ENCODE measurements around the gene TMEM192. TPM values are rescaled to one million over a fixed set of nuclear protein-coding genes. Genes with fewer than 3 reads are reported as not detected.

Gene TMEM192
- total RNA-seq, 1 donor from 2014 or later = 27.6 TPM

Other genes starting within 250 kb of the TMEM192 start
- not detected for gene APELA, start 235.7 kb downstream of the TMEM192 start, total RNA-seq
- gene TRIM61, start 135.2 kb downstream of the TMEM192 start, total RNA-seq = 2.1 TPM
- gene TRIM60, start 80.9 kb downstream of the TMEM192 start, total RNA-seq = not detected
- not detected for gene TRIM75, start 59.0 kb downstream of the TMEM192 start, total RNA-seq
- gene KLHL2, start 94.7 kb upstream of the TMEM192 start, total RNA-seq = 30.8 TPM
- gene MSMO1, start 214.8 kb upstream of the TMEM192 start, total RNA-seq = 13.9 TPM